Ectodermal cell (in vitro differentiated cells): ENCODE measurements around the gene ST6GALNAC2.

Experiments
- H3K27ac ChIP-seq: 2 replicates; pipeline ENCODE4 v1.7.0; 2013; ENCODE audit warnings: mild to moderate bottlenecking, low read depth, low read length; ENCODE audit not compliant: insufficient read depth, poor library complexity, severe bottlenecking
- H3K27me3 ChIP-seq: 2 replicates; pipeline ENCODE4 v1.7.0; 2013; ENCODE audit warnings: mild to moderate bottlenecking, low read length; ENCODE audit not compliant: insufficient read depth, control insufficient read depth, poor library complexity, severe bottlenecking
- H3K36me3 ChIP-seq: one replicate; pipeline ENCODE4 v1.7.0; 2013; ENCODE audit warnings: low read length; ENCODE audit not compliant: control insufficient read depth, insufficient read depth
- H3K4me1 ChIP-seq: one replicate; pipeline ENCODE4 v1.7.0; 2013; ENCODE audit warnings: low read length; ENCODE audit not compliant: control insufficient read depth, insufficient read depth
- H3K4me3 ChIP-seq: 2 replicates; pipeline ENCODE4 v1.7.0; 2013; ENCODE audit warnings: low read depth, low read length, control low read depth; ENCODE audit not compliant: insufficient read depth
- H3K9me3 ChIP-seq: 2 replicates; pipeline ENCODE4 v1.7.0; 2013; ENCODE audit warnings: mild to moderate bottlenecking, low read length, moderate library complexity; ENCODE audit not compliant: control insufficient read depth
- WGBS, 2 experiments: methylation state at CpG; one replicate each; pipeline ENCODE4 v1.1.7; 2013; ENCODE audit warnings: missing lambda C conversion rate in 2 of 2; 5-methylcytosine and 5-hydroxymethylcytosine counted together

ST6GALNAC2 gene

GRCh38 chr17:76547642-76548202 is 37.9 kb downstream of the ST6GALNAC2 start:
- no peak overlapping the region for H3K27ac ChIP-seq
- H3K36me3 ChIP-seq: no peaks in the 10 kb centered on the region
- 83 to 90% methylated on average over 2 of the region's 2 CpGs for WGBS, 2 experiments
- H3K4me3 ChIP-seq: no peak overlapping the region
- H3K4me1 ChIP-seq: peaks cover 32% of the 10 kb centered on the region
- H3K9me3 ChIP-seq: no peaks in the 10 kb centered on the region
- H3K27me3 ChIP-seq: peaks cover 12% of the 10 kb centered on the region

DNA sequence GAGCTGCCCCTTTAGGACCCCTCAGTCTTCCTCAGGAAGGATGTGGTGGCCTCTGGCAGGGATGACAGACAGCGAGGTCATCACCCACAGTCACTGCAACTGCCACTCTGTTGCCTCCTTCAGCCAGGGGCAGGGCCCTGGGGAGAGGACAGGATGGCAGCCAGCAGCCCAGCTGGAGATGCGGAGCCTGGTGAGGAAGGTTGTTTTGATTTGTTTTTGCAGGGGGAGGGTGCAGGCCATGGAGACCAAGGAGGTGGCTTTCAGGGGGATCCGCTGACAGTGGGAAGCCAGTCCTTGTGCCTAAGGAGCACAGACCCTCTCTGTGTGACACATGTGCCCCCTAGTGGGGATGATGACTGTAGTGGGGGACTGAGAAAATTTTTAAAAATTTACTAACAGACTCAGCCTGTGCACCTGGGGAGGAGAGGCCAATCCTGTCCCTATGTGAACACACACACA is 38.4 kb downstream of the ST6GALNAC2 start:
- Histone ChIP-seq H3K36me3 (no peaks in the 10 kb centered on the region), H3K27me3 (peaks cover 13% of the 10 kb centered on the region), H3K9me3 (no peaks in the 10 kb centered on the region), H3K4me3 (no peak overlapping the region), H3K27ac (no peak overlapping the region), H3K4me1 (peaks cover 32% of the 10 kb centered on the region)
- 46 to 47% methylated on average over 3 of the region's 3 CpGs for WGBS, 2 experiments

DNA sequence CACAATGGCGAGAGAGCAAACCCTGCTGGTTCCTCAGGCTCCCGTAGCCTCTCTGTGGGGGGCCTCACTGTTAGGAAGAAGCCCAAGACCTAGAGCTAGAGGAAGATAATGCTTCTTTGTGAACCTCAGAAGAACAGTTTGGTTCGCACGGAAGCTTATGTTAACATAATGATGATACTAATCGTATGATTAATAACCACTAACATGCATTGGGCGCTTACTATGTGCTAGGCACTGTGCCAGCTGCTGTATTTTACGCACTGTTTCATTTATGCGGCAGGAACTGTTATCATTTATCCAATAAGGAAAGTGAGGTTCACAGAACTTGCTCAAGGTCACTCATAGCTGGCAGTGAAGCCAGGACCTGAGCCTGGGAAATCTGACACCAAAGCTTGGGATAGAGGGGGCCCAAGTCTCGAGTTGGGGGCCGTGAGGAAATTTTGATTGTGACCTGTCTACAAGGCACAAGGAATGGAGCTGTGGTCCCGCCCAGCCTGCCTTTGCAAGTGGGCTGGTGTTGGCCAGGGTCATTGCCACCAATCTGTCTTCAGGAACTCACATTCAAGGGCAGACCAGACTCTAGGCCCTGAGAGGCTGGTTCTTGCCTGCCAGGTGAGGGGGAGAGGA is 39.0 kb downstream of the ST6GALNAC2 start:
- WGBS, 2 experiments: 80 to 81% methylated on average over 11 of the region's 11 CpGs
- H3K4me1 ChIP-seq: peaks cover 32% of the 10 kb centered on the region
- H3K9me3 ChIP-seq: no peaks in the 10 kb centered on the region
- no peak overlapping the region for H3K4me3 ChIP-seq
- no peaks in the 10 kb centered on the region for H3K36me3 ChIP-seq
- no peak overlapping the region for H3K27ac ChIP-seq
- H3K27me3 ChIP-seq: peaks cover 13% of the 10 kb centered on the region

DNA sequence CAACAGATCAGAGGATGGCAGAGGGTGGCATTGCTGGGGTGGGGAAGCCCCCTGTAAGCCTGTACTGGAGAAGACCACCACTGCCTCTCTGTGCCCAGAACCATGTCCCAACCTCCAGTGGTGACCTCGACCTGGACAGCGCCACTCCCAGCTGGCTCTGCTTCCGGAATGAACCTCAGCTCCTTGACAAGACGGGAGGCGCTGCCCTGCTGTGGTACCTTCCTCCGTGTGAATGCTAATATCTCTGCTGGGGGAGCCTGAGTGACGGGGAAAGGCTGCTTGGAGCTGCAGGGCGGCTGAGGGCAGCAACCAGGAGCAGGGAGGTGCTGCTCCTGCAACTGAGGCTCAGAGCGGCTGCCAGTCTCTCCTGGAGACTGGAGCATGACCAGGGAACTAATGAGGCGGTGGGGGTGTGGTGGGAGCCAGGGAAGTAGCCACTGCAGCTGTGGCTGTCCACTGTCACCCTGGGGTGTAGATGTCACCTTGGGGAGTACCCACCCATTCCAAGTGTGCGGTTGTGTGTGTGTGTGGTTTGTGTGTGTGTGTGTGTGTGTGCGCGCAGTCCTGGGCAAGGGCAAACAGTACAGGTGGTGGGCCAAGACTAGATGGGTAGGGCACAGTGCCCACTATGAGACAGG is 39.6 kb downstream of the ST6GALNAC2 start:
- Histone ChIP-seq H3K4me3 (no peak overlapping the region), H3K9me3 (no peaks in the 10 kb centered on the region), H3K27me3 (peaks cover 13% of the 10 kb centered on the region), H3K4me1 (peaks cover 32% of the 10 kb centered on the region), H3K36me3 (no peaks in the 10 kb centered on the region), H3K27ac (no peak overlapping the region)
- WGBS, 2 experiments: 63 to 67% methylated on average over 13 of the region's 13 CpGs

- peaks cover 39% of the 10 kb centered on the region for H3K4me1 ChIP-seq
- 78% methylated on average over 24 of the region's 24 CpGs for whole genome bisulfite sequencing, 2 experiments
- no peak overlapping the region for H3K27ac ChIP-seq
- H3K4me3 ChIP-seq: no peak overlapping the region
- peaks cover 16% of the 10 kb centered on the region for H3K27me3 ChIP-seq
- H3K36me3 ChIP-seq: no peaks in the 10 kb centered on the region
- no peaks in the 10 kb centered on the region for H3K9me3 ChIP-seq
Measured at GRCh38 chr17:76544546-76545365, 40.9 kb downstream of the ST6GALNAC2 start.

DNA sequence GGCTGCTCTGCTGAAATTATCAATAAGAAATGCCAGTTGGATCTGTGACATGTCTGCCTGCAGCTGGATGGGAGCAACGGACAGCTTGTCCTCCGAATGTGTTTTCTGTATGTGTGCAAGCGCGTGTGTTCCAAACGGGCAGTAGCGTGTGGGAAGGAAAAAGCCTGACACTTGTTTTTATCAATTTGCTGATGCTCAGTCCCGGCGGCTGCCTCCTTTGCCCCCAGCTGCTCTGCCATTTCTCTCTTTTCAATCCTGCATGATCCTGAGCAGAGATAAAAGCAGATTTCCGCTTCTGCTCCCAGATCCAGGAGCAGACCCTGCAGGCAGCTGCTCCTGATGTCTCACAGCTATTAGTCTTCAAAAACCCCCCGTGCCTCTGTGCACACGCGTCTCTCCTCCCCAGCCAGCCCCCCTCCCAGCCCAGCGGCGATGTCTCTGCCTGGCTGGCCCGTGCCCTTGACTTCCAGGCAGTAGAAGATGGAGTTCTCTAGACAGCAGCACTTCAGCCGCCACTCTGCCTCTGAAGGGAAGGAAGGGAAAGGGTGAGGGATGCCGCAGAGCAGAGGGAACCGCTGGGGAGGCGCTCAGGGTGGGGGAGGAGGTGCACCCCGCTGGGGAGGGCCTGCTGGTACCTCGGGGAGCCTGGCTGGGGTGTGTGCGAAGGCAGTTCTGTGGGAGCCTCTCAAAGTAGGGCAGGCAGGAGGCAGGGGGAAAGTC is 41.7 kb downstream of the ST6GALNAC2 start:
- Histone ChIP-seq H3K27ac (no peak overlapping the region), H3K4me1 (peaks cover 45% of the 10 kb centered on the region), H3K4me3 (no peak overlapping the region), H3K9me3 (no peaks in the 10 kb centered on the region), H3K36me3 (no peaks in the 10 kb centered on the region), H3K27me3 (peaks cover 23% of the 10 kb centered on the region)
- 46 to 50% methylated on average over 22 of the region's 22 CpGs for WGBS, 2 experiments

DNA sequence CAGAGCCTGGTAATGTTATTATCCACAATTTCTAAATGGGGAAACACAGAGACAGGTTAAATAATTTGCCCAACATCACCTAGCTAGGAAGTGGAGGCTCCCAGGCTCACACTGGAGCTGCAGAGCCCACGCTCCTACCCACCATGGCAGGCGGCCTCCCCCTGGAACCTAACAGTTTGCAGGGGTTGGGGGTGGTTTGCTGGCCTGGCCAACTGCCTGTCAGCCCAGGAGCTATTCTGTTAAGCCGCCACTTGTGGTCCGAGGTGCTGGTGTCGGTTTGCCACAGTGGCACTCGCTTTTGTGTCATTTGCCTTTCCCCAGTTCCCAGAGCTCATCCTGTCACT is 42.2 kb downstream of the ST6GALNAC2 start:
- Histone ChIP-seq H3K9me3 (no peaks in the 10 kb centered on the region), H3K36me3 (no peaks in the 10 kb centered on the region), H3K27ac (no peak overlapping the region), H3K4me3 (no peak overlapping the region), H3K27me3 (peaks cover 29% of the 10 kb centered on the region), H3K4me1 (peaks cover 50% of the 10 kb centered on the region)
- 48 to 51% methylated on average over 6 of the region's 6 CpGs for WGBS, 2 experiments

- Histone ChIP-seq H3K4me3 (no peak overlapping the region), H3K36me3 (no peaks in the 10 kb centered on the region), H3K9me3 (no peaks in the 10 kb centered on the region), H3K4me1 (peaks cover 55% of the 10 kb centered on the region), H3K27me3 (peaks cover 33% of the 10 kb centered on the region), H3K27ac (no peak overlapping the region)
- 72 to 79% methylated on average over 8 of the region's 8 CpGs for WGBS, 2 experiments
Measured at GRCh38 chr17:76542984-76543383, 42.7 kb downstream of the ST6GALNAC2 start.

GRCh38 chr17:76542566-76542971 is 43.1 kb downstream of the ST6GALNAC2 start:
- peaks cover 55% of the 10 kb centered on the region for H3K4me1 ChIP-seq
- H3K4me3 ChIP-seq: no peak overlapping the region
- no peaks in the 10 kb centered on the region for H3K9me3 ChIP-seq
- H3K36me3 ChIP-seq: no peaks in the 10 kb centered on the region
- WGBS, 2 experiments: 87 to 90% methylated on average over 10 of the region's 10 CpGs
- no peak overlapping the region for H3K27ac ChIP-seq
- peaks cover 38% of the 10 kb centered on the region for H3K27me3 ChIP-seq
